GM23338 (cell line): ENCODE measurements around the gene SIGLEC7.

Experiments
- CREB1 ChIP-seq: fragments of 250-450 bp; sonication (Bioruptor Pico); IDR thresholded peaks from 2 replicates; pipeline ENCODE4 v1.5.0; 2020; ENCODE audit warnings: low read depth, mild to moderate bottlenecking, moderate library complexity
- CTCF ChIP-seq, 2 experiments: fragments of 200-600 bp in 1 of 2; sonication (generic) in 1 of 2; conservative IDR thresholded peaks; 2 replicates each; pipeline versions ENCODE4 v1.5.1 to v1.6.1; 2016 to 2017; ENCODE audit warnings: antibody characterized with exemption in 2 of 2, low read depth in 2 of 2, mild to moderate bottlenecking in 2 of 2, moderate library complexity in 1 of 2
- ETS1 ChIP-seq: IDR thresholded peaks from 2 replicates; pipeline ENCODE4 v1.6.1; 2016; ENCODE audit warnings: antibody characterized with exemption
- EZH2 ChIP-seq: fragments of 200-600 bp; sonication (generic); IDR thresholded peaks from one replicate; pipeline ENCODE4 v1.8.0; 2017; ENCODE audit warnings: antibody characterized with exemption, mild to moderate bottlenecking, low read depth; ENCODE audit not compliant: unreplicated experiment
- EZH2phosphoT487 ChIP-seq: fragments of 200-600 bp; sonication (generic); IDR thresholded peaks from one replicate; pipeline ENCODE4 v1.8.1; 2018; ENCODE audit warnings: antibody characterized with exemption; ENCODE audit not compliant: unreplicated experiment
- POLR2AphosphoS5 ChIP-seq: IDR thresholded peaks from 2 replicates; pipeline ENCODE4 v1.6.1; 2016; ENCODE audit warnings: antibody characterized with exemption, low read depth
- REST ChIP-seq: IDR thresholded peaks from one replicate; pipeline ENCODE4 v1.6.1; 2018; ENCODE audit warnings: antibody characterized with exemption; ENCODE audit not compliant: unreplicated experiment
- STAT1 ChIP-seq: IDR thresholded peaks from one replicate; pipeline ENCODE4 v1.6.1; 2016; ENCODE audit warnings: antibody characterized with exemption; ENCODE audit not compliant: unreplicated experiment
- ZNF331 ChIP-seq: fragments of 250-450 bp; sonication (Bioruptor Pico); IDR thresholded peaks from 2 replicates; pipeline ENCODE4 v1.5.0; 2020; ENCODE audit warnings: low read depth, mild to moderate bottlenecking, moderate library complexity

GRCh38 chr19:51192689-51193088, 50.6 kb downstream of the SIGLEC7 start:
- no peak for TF ChIP-seq CTCF (conservative IDR thresholded peaks at IDR 0.05; ENCODE audit: low read depth in 2 of 2)
- TF ChIP-seq REST, result no peak
- no peak for TF ChIP-seq EZH2
- no peak for TF ChIP-seq POLR2AphosphoS5
- TF ChIP-seq CREB1 (CRISPR knock-in tag), result no peak
- no peak for TF ChIP-seq EZH2phosphoT487
- no peak for TF ChIP-seq ZNF331 (CRISPR knock-in tag)
- TF ChIP-seq ETS1, result no peak
- TF ChIP-seq STAT1, result no peak
